Lung (tissue), 12 donors: ENCODE measurements around the gene EPS8L1. TPM values are rescaled to one million over a fixed set of nuclear protein-coding genes. Genes with fewer than 3 reads are reported as not detected.

Source experiments
- ATAC-seq: fragments of 200-7000 bp; cut with Tn5 transposase; one replicate; pipeline ENCODE4 v1.9.1; 2020; ENCODE audit warnings: moderate number of reproducible peaks; ENCODE audit not compliant: insufficient read depth, low FRiP score
- DNase-seq, 3 donors: peaks; one replicate each; pipeline ENCODE4 v3.0.0-alpha.2; 2013 to 2017
- H3K27ac ChIP-seq, 2 donors: one replicate each; pipeline ENCODE4 v1.5.1; 2013; ENCODE audit warnings: mild to moderate bottlenecking in 2 of 2, moderate library complexity in 2 of 2, control low read depth in 1 of 2, inconsistent platforms in 1 of 2, low read depth in 1 of 2, low read length in 1 of 2
- H3K27me3 ChIP-seq, 3 donors: one replicate each; pipeline ENCODE4 v1.5.1; 2013; ENCODE audit warnings: low read length in 2 of 3; ENCODE audit not compliant: control insufficient read depth in 3 of 3, insufficient read depth in 3 of 3
- H3K36me3 ChIP-seq, 4 donors: one replicate each; pipeline ENCODE4 v1.5.1; 2013; ENCODE audit warnings: low read length in 4 of 4, mild to moderate bottlenecking in 1 of 4, moderate library complexity in 1 of 4; ENCODE audit not compliant: control insufficient read depth in 4 of 4, insufficient read depth in 4 of 4
- H3K4me1 ChIP-seq, 5 donors: one replicate each; pipeline ENCODE4 v1.5.1; 2013; ENCODE audit warnings: low read length in 5 of 5, mild to moderate bottlenecking in 2 of 5, moderate library complexity in 1 of 5; ENCODE audit not compliant: control insufficient read depth in 5 of 5, insufficient read depth in 5 of 5
- H3K4me3 ChIP-seq: one replicate; pipeline ENCODE4 v1.5.1; 2013; ENCODE audit warnings: mild to moderate bottlenecking, control low read depth, moderate library complexity
- H3K9ac ChIP-seq, 2 donors: one replicate each; pipeline ENCODE4 v1.5.1; 2013; ENCODE audit warnings: low read length in 2 of 2, control low read depth in 1 of 2; ENCODE audit not compliant: insufficient read depth in 1 of 2
- H3K9me3 ChIP-seq, 4 donors: one replicate each; pipeline ENCODE4 v1.5.1; 2013; ENCODE audit warnings: low read length in 3 of 4, mild to moderate bottlenecking in 1 of 4, moderate library complexity in 1 of 4; ENCODE audit not compliant: control insufficient read depth in 4 of 4, insufficient read depth in 3 of 4
- CTCF ChIP-seq: IDR thresholded peaks from 2 replicates; pipeline ENCODE4 v1.5.1; 2012; ENCODE audit warnings: mild to moderate bottlenecking; ENCODE audit errors: control extremely low read depth, extremely low read depth
- WGBS, 2 donors: extraction: QIAGEN DNeasy Blood & Tissue Kit; methylation state at CpG; one replicate each; pipeline ENCODE4 v1.1.7; 2013; 5-methylcytosine and 5-hydroxymethylcytosine counted together
- polyA plus RNA-seq, 2 donors: library from polyadenylated mRNA; stranded (reverse); fragments of 200-250 nt; gene quantifications; one replicate each; pipeline ENCODE4 v1.2.1, GENCODE V29; 2013
- total RNA-seq, 2 donors: library from RNA; depleted of rRNA in 1 of 2; stranded (reverse); fragments of >200 nt in 1 of 2; gene quantifications; one replicate each; pipeline ENCODE4 v1.2.1, GENCODE V29; 2014 to 2021
- donor health status: control.
- donor health status: control.
- donor health status: Bipolar disorder and iron deficiency.
- donor health status: healthy.
- donor health status: DM: yes; HTN: yes; CAD: no.

The EPS8L1 gene
- total and polyA plus RNA-seq, 4 donors = 19.5 to 61.8 (median 36.8) TPM

GRCh38 chr19:55112777-55113569 is 37.3 kb downstream of the EPS8L1 start:
- no peaks in the 10 kb centered on the region for H3K9me3 ChIP-seq
- peak overlapping the region; percentile 47 to 68 for H3K9ac ChIP-seq
- no peak for DNase-seq
- H3K4me3 ChIP-seq = no peak overlapping the region
- H3K36me3 ChIP-seq = peaks cover 0 to 22% (median 5%) of the 10 kb centered on the region in 4 donors
- 72 to 78% methylated on average over 23 of the region's 23 CpGs for WGBS, 2 donors
- H3K27me3 ChIP-seq = no peaks in the 10 kb centered on the region
- H3K27ac ChIP-seq = peak overlapping the region; percentile 78 to 93
- peaks cover 10 to 25% (median 19%) of the 10 kb centered on the region in 5 donors for H3K4me1 ChIP-seq
- no peak for TF ChIP-seq CTCF
- ATAC-seq = no peak

GRCh38 chr19:55113570-55114039 is 37.9 kb downstream of the EPS8L1 start:
- TF ChIP-seq CTCF = no peak
- Histone ChIP-seq H3K36me3 (peaks cover 0 to 22% (median 5%) of the 10 kb centered on the region in 4 donors), H3K4me1 (peaks cover 10 to 30% (median 24%) of the 10 kb centered on the region in 5 donors), H3K27me3 (no peaks in the 10 kb centered on the region), H3K9me3 (no peaks in the 10 kb centered on the region), H3K27ac (peak overlapping the region; percentile 78 to 93), H3K9ac (peak overlapping the region; percentile 47 to 68), H3K4me3 (no peak overlapping the region)
- DNase-seq (peak; percentile 84 to 88 (median 86)), ATAC-seq (no peak)
- 43 to 63% methylated on average over 11 to 12 of the region's 12 CpGs for WGBS, 2 donors

GRCh38 chr19:55114566-55115145 is 39.0 kb downstream of the EPS8L1 start:
- Histone ChIP-seq H3K9me3 (no peaks in the 10 kb centered on the region), H3K27me3 (no peaks in the 10 kb centered on the region), H3K36me3 (peaks cover 0 to 17% (median 2%) of the 10 kb centered on the region in 4 donors), H3K9ac (peak overlapping the region in 1 of 2 donors; percentile 16), H3K4me3 (no peak overlapping the region), H3K27ac (peak overlapping the region; percentile 54 to 93), H3K4me1 (peaks cover 10 to 30% (median 24%) of the 10 kb centered on the region in 5 donors)
- DNase-seq = no peak
- 94% methylated on average over 9 of the region's 9 CpGs for WGBS, 2 donors
- no peak for TF ChIP-seq CTCF
- no peak for ATAC-seq
